ENCODE data around the gene EMCN. TPM values are rescaled to one million over a fixed set of nuclear protein-coding genes. Genes with fewer than 3 reads are reported as not detected.
"Not testable (repeated sequence)": the region's sequence is repeated elsewhere in the genome, so short reads cannot be mapped to it uniquely, and the experiment has no call there.

EMCN gene
- total RNA-seq, 1 donor from 2014 or later, result 0.25 TPM

GRCh38 chr4:100417565-100417964, 100.3 kb downstream of the EMCN start:
- TF ChIP-seq CTCF (IDR thresholded peaks at IDR 0.05; ENCODE audit: insufficient read depth, low read length, poor library complexity, severe bottlenecking), result no peak
- H3K4me3 ChIP-seq (ENCODE audit: low read depth, low read length), result no peak overlapping the region
- no peaks in the 10 kb centered on the region for H3K36me3 ChIP-seq (ENCODE audit: control insufficient read depth, insufficient read depth, low read length)
- H3K27me3 ChIP-seq (ENCODE audit: control insufficient read depth, insufficient read depth, low read length), result no peaks in the 10 kb centered on the region
- no peak for DNase-seq (ENCODE audit: low read depth)

GRCh38 chr4:100414016-100414790, 103.6 kb downstream of the EMCN start:
- no peak overlapping the region for H3K4me3 ChIP-seq (ENCODE audit: low read depth, low read length)
- no peaks in the 10 kb centered on the region for H3K36me3 ChIP-seq (ENCODE audit: control insufficient read depth, insufficient read depth, low read length)
- TF ChIP-seq CTCF (IDR thresholded peaks at IDR 0.05; ENCODE audit: insufficient read depth, low read length, poor library complexity, severe bottlenecking), result no peak
- DNase-seq (ENCODE audit: low read depth), result no peak
- no peaks in the 10 kb centered on the region for H3K27me3 ChIP-seq (ENCODE audit: control insufficient read depth, insufficient read depth, low read length)

- H3K36me3 ChIP-seq (ENCODE audit: control insufficient read depth, insufficient read depth, low read length), result no peaks in the 10 kb centered on the region
- no peak for TF ChIP-seq CTCF (IDR thresholded peaks at IDR 0.05; ENCODE audit: insufficient read depth, low read length, poor library complexity, severe bottlenecking)
- H3K4me3 ChIP-seq (ENCODE audit: low read depth, low read length), result no peak overlapping the region
- DNase-seq (ENCODE audit: low read depth), result no peak
- H3K27me3 ChIP-seq (ENCODE audit: control insufficient read depth, insufficient read depth, low read length), result no peaks in the 10 kb centered on the region
Observed at GRCh38 chr4:100391863-100392262, 126.0 kb downstream of the EMCN start.

GRCh38 chr4:100391086-100391485, 126.7 kb downstream of the EMCN start:
- no peaks in the 10 kb centered on the region for H3K36me3 ChIP-seq (ENCODE audit: control insufficient read depth, insufficient read depth, low read length)
- H3K4me3 ChIP-seq (ENCODE audit: low read depth, low read length), result no peak overlapping the region
- H3K27me3 ChIP-seq (ENCODE audit: control insufficient read depth, insufficient read depth, low read length), result no peaks in the 10 kb centered on the region
- DNase-seq (ENCODE audit: low read depth), result no peak
- no peak for TF ChIP-seq CTCF (IDR thresholded peaks at IDR 0.05; ENCODE audit: insufficient read depth, low read length, poor library complexity, severe bottlenecking)

- no peak for TF ChIP-seq CTCF (IDR thresholded peaks at IDR 0.05; ENCODE audit: insufficient read depth, low read length, poor library complexity, severe bottlenecking)
- H3K27me3 ChIP-seq (ENCODE audit: control insufficient read depth, insufficient read depth, low read length), result no peaks in the 10 kb centered on the region
- no peaks in the 10 kb centered on the region for H3K36me3 ChIP-seq (ENCODE audit: control insufficient read depth, insufficient read depth, low read length)
- DNase-seq (ENCODE audit: low read depth), result no peak
- no peak overlapping the region for H3K4me3 ChIP-seq (ENCODE audit: low read depth, low read length)
Observed at GRCh38 chr4:100386270-100386669, 131.6 kb downstream of the EMCN start.

GRCh38 chr4:100380401-100380800, 137.4 kb downstream of the EMCN start:
- DNase-seq (ENCODE audit: low read depth); H3K4me3 ChIP-seq (ENCODE audit: low read depth, low read length); H3K27me3 ChIP-seq (ENCODE audit: control insufficient read depth, insufficient read depth, low read length); H3K36me3 ChIP-seq (ENCODE audit: control insufficient read depth, insufficient read depth, low read length): not testable (repeated sequence)

Data from kidney epithelial cell (primary cell).